ENCODE results near the gene C21orf91.

The C21orf91 gene

GRCh38 chr21:17819114-17819876 is at the start of gene C21orf91:
Gene C21orf91, minus strand, starts transcription at chr21:17819356. Its CDS starts 1,038 bp downstream, at chr21:17818318.
- 0 out of 2 replicates have a peak, but pooled peaks cover 7% of the 10 kb centered on the region for H3K4me1 ChIP-seq (ENCODE audit: control insufficient read depth, insufficient read depth, low read length)
- no peaks in the 10 kb centered on the region for H3K9me3 ChIP-seq (ENCODE audit: control insufficient read depth, insufficient read depth, low read depth, low read length)
- H3K36me3 ChIP-seq (ENCODE audit: control insufficient read depth, insufficient read depth, low read length): peaks cover 23% of the 10 kb centered on the region
- H3K27me3 ChIP-seq (ENCODE audit: control insufficient read depth, insufficient read depth, low read length): no peaks in the 10 kb centered on the region
- H3K27ac ChIP-seq (ENCODE audit: low read depth, low read length): peak within 1 kb of the TSS; percentile 99
- H3K4me3 ChIP-seq (ENCODE audit: low read depth, low read length): peak within 1 kb of the TSS; percentile 78
- H3K9ac ChIP-seq (ENCODE audit: low read length): peak within 1 kb of the TSS; percentile 97

- Histone ChIP-seq H3K4me1 (ENCODE audit: control insufficient read depth, insufficient read depth, low read length) (no peaks in the 10 kb centered on the region), H3K27ac (ENCODE audit: low read depth, low read length) (no peak overlapping the region), H3K9ac (ENCODE audit: low read length) (no peak overlapping the region), H3K27me3 (ENCODE audit: control insufficient read depth, insufficient read depth, low read length) (no peaks in the 10 kb centered on the region), H3K4me3 (ENCODE audit: low read depth, low read length) (no peak overlapping the region), H3K36me3 (ENCODE audit: control insufficient read depth, insufficient read depth, low read length) (no peaks in the 10 kb centered on the region), H3K9me3 (ENCODE audit: control insufficient read depth, insufficient read depth, low read depth, low read length) (no peaks in the 10 kb centered on the region)
Measured at GRCh38 chr21:17866590-17866989, 47.4 kb upstream of the C21orf91 start.

- Histone ChIP-seq H3K36me3 (ENCODE audit: control insufficient read depth, insufficient read depth, low read length) (no peaks in the 10 kb centered on the region), H3K9ac (ENCODE audit: low read length) (no peak overlapping the region), H3K27me3 (ENCODE audit: control insufficient read depth, insufficient read depth, low read length) (no peaks in the 10 kb centered on the region), H3K9me3 (ENCODE audit: control insufficient read depth, insufficient read depth, low read depth, low read length) (no peaks in the 10 kb centered on the region), H3K4me1 (ENCODE audit: control insufficient read depth, insufficient read depth, low read length) (peaks cover 5% of the 10 kb centered on the region; the same call in 1 of the 2 replicates), H3K27ac (ENCODE audit: low read depth, low read length) (no peak overlapping the region), H3K4me3 (ENCODE audit: low read depth, low read length) (no peak overlapping the region)
Measured at GRCh38 chr21:17859661-17860060, 40.5 kb upstream of the C21orf91 start.

GRCh38 chr21:17858747-17859146 is 39.6 kb upstream of the C21orf91 start:
- H3K36me3 ChIP-seq (ENCODE audit: control insufficient read depth, insufficient read depth, low read length): no peaks in the 10 kb centered on the region
- H3K27ac ChIP-seq (ENCODE audit: low read depth, low read length): no peak overlapping the region
- peaks cover 5% of the 10 kb centered on the region; the same call in 1 of the 2 replicates for H3K4me1 ChIP-seq (ENCODE audit: control insufficient read depth, insufficient read depth, low read length)
- no peaks in the 10 kb centered on the region for H3K27me3 ChIP-seq (ENCODE audit: control insufficient read depth, insufficient read depth, low read length)
- H3K9me3 ChIP-seq (ENCODE audit: control insufficient read depth, insufficient read depth, low read depth, low read length): no peaks in the 10 kb centered on the region
- H3K9ac ChIP-seq (ENCODE audit: low read length): no peak overlapping the region
- no peak overlapping the region for H3K4me3 ChIP-seq (ENCODE audit: low read depth, low read length)

- Histone ChIP-seq H3K4me3 (ENCODE audit: low read depth, low read length) (no peak overlapping the region), H3K27ac (ENCODE audit: low read depth, low read length) (no peak overlapping the region), H3K9ac (ENCODE audit: low read length) (no peak overlapping the region), H3K27me3 (ENCODE audit: control insufficient read depth, insufficient read depth, low read length) (no peaks in the 10 kb centered on the region), H3K9me3 (ENCODE audit: control insufficient read depth, insufficient read depth, low read depth, low read length) (peaks cover 5% of the 10 kb centered on the region; the same call in 1 of the 2 replicates), H3K4me1 (ENCODE audit: control insufficient read depth, insufficient read depth, low read length) (peaks cover 5% of the 10 kb centered on the region; the same call in 1 of the 2 replicates), H3K36me3 (ENCODE audit: control insufficient read depth, insufficient read depth, low read length) (no peaks in the 10 kb centered on the region)
Measured at GRCh38 chr21:17854745-17855144, 35.6 kb upstream of the C21orf91 start.

- Histone ChIP-seq H3K9me3 (ENCODE audit: control insufficient read depth, insufficient read depth, low read depth, low read length) (peaks cover 7% of the 10 kb centered on the region; the same call in 1 of the 2 replicates), H3K4me1 (ENCODE audit: control insufficient read depth, insufficient read depth, low read length) (no peaks in the 10 kb centered on the region)
Measured at GRCh38 chr21:17853393-17854275, 34.5 kb upstream of the C21orf91 start.

DNA sequence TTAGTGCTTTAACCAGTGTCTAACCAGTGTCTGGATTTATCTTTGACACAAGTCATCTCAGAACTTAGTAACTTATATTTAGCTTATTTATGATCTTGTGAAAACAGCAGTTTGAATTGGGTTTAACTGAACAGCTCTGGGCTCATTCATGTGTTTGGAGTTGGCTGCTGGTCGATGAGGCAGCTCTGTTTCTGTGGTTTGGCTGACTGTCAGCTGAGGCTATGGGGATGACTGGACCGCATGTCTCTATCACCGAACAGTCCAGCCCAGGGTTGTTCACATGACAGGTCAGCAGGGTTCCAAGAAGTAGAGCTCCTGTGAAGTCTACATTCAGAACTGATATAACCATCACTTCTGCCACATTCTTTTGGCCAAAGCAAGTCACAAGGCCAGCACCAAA is 29.1 kb upstream of the C21orf91 start:
- no peaks in the 10 kb centered on the region for H3K27me3 ChIP-seq (ENCODE audit: control insufficient read depth, insufficient read depth, low read length)
- no peak overlapping the region for H3K4me3 ChIP-seq (ENCODE audit: low read depth, low read length)
- H3K27ac ChIP-seq (ENCODE audit: low read depth, low read length): no peak overlapping the region
- H3K9me3 ChIP-seq (ENCODE audit: control insufficient read depth, insufficient read depth, low read depth, low read length): peaks cover 7% of the 10 kb centered on the region; the same call in 1 of the 2 replicates
- H3K4me1 ChIP-seq (ENCODE audit: control insufficient read depth, insufficient read depth, low read length): no peaks in the 10 kb centered on the region
- H3K36me3 ChIP-seq (ENCODE audit: control insufficient read depth, insufficient read depth, low read length): no peaks in the 10 kb centered on the region
- no peak overlapping the region for H3K9ac ChIP-seq (ENCODE audit: low read length)

More at GRCh38 chr21:17853393-17854275, 34.5 kb upstream of the C21orf91 start:
- Histone ChIP-seq H3K9ac (ENCODE audit: low read length) (no peak overlapping the region), H3K27ac (ENCODE audit: low read depth, low read length) (no peak overlapping the region), H3K27me3 (ENCODE audit: control insufficient read depth, insufficient read depth, low read length) (no peaks in the 10 kb centered on the region), H3K4me3 (ENCODE audit: low read depth, low read length) (no peak overlapping the region), H3K36me3 (ENCODE audit: control insufficient read depth, insufficient read depth, low read length) (no peaks in the 10 kb centered on the region)

- Histone ChIP-seq H3K36me3 (ENCODE audit: control insufficient read depth, insufficient read depth, low read length) (no peaks in the 10 kb centered on the region), H3K27me3 (ENCODE audit: control insufficient read depth, insufficient read depth, low read length) (no peaks in the 10 kb centered on the region), H3K4me3 (ENCODE audit: low read depth, low read length) (no peak overlapping the region), H3K9ac (ENCODE audit: low read length) (no peak overlapping the region), H3K27ac (ENCODE audit: low read depth, low read length) (no peak overlapping the region), H3K9me3 (ENCODE audit: control insufficient read depth, insufficient read depth, low read depth, low read length) (no peaks in the 10 kb centered on the region), H3K4me1 (ENCODE audit: control insufficient read depth, insufficient read depth, low read length) (peaks cover 7% of the 10 kb centered on the region; the same call in 1 of the 2 replicates)
Measured at GRCh38 chr21:17841103-17841502, 21.9 kb upstream of the C21orf91 start.

GRCh38 chr21:17834639-17835354 is 15.6 kb upstream of the C21orf91 start:
- Histone ChIP-seq H3K27me3 (ENCODE audit: control insufficient read depth, insufficient read depth, low read length) (no peaks in the 10 kb centered on the region), H3K9ac (ENCODE audit: low read length) (no peak overlapping the region), H3K4me1 (ENCODE audit: control insufficient read depth, insufficient read depth, low read length) (peaks cover 7% of the 10 kb centered on the region; the same call in 1 of the 2 replicates), H3K4me3 (ENCODE audit: low read depth, low read length) (no peak overlapping the region), H3K27ac (ENCODE audit: low read depth, low read length) (no peak overlapping the region), H3K9me3 (ENCODE audit: control insufficient read depth, insufficient read depth, low read depth, low read length) (no peaks in the 10 kb centered on the region), H3K36me3 (ENCODE audit: control insufficient read depth, insufficient read depth, low read length) (no peaks in the 10 kb centered on the region)

DNA sequence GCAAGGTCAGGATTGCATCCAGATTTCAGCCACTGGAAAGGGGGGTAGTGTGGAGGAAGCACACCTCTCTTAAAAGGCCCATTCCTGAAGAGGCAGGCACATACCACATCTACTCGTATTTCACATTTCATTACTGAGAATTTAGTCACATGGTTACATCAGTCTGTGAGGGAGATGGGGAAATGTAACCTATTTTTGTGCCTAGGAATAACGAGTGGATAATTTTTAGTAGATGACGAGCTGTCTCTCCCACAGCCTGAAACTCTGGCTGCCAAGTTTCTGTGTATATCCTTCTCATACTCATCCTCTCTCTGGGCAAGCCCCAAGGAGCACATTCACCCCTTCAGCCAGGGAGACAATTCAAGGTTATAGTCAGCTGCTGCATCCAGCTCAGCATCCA is 10.3 kb upstream of the C21orf91 start:
- Histone ChIP-seq H3K4me1 (ENCODE audit: control insufficient read depth, insufficient read depth, low read length) (peaks cover 10% of the 10 kb centered on the region; the same call in 1 of the 2 replicates), H3K27ac (ENCODE audit: low read depth, low read length) (no peak overlapping the region), H3K36me3 (ENCODE audit: control insufficient read depth, insufficient read depth, low read length) (no peaks in the 10 kb centered on the region)

More for the DNA sequence above, 10.3 kb upstream of the C21orf91 start:
- Histone ChIP-seq H3K4me3 (ENCODE audit: low read depth, low read length) (no peak overlapping the region), H3K9ac (ENCODE audit: low read length) (no peak overlapping the region), H3K27me3 (ENCODE audit: control insufficient read depth, insufficient read depth, low read length) (no peaks in the 10 kb centered on the region), H3K9me3 (ENCODE audit: control insufficient read depth, insufficient read depth, low read depth, low read length) (peaks cover 3% of the 10 kb centered on the region)

Data from HUES6 (cell line).